RWPE2 (cell line): Measurements from ENCODE around the gene ADGRD2.

Experiments used
- ATAC-seq: fragments of 200-7000 bp; cut with Tn5 transposase; 3 replicates; pipeline ENCODE4 v1.9.1; 2021; ENCODE audit warnings: low read depth
- DNase-seq: peaks from one replicate; pipeline ENCODE4 v3.0.0-alpha.2; 2020; ENCODE audit warnings: low spot score
- H3K27ac ChIP-seq: fragments of 450-650 bp; 2 replicates; pipeline ENCODE4 v1.5.1; 2017; ENCODE audit warnings: mild to moderate bottlenecking; ENCODE audit not compliant: poor library complexity, severe bottlenecking
- H3K27me3 ChIP-seq: fragments of 250-450 bp; sonication (Bioruptor Pico); 2 replicates; pipeline ENCODE4 v1.5.1; 2021; ENCODE audit warnings: mild to moderate bottlenecking, moderate library complexity; ENCODE audit not compliant: insufficient read depth, poor library complexity, severe bottlenecking
- H3K36me3 ChIP-seq: fragments of 250-450 bp; sonication (Bioruptor Pico); 2 replicates; pipeline ENCODE4 v1.5.1; 2020; ENCODE audit warnings: low read depth, mild to moderate bottlenecking, moderate library complexity
- H3K4me1 ChIP-seq: fragments of 250-450 bp; sonication (Bioruptor Pico); 2 replicates; pipeline ENCODE4 v1.5.1; 2021; ENCODE audit warnings: mild to moderate bottlenecking, moderate library complexity; ENCODE audit not compliant: insufficient read depth, poor library complexity, severe bottlenecking
- H3K4me3 ChIP-seq: fragments of 250-450 bp; sonication (Bioruptor Pico); 2 replicates; pipeline ENCODE4 v1.5.1; 2021; ENCODE audit warnings: mild to moderate bottlenecking, moderate library complexity; ENCODE audit not compliant: severe bottlenecking
- H3K9me3 ChIP-seq: fragments of 250-450 bp; sonication (Bioruptor Pico); 2 replicates; pipeline ENCODE4 v1.5.1; 2021; ENCODE audit warnings: mild to moderate bottlenecking, moderate library complexity; ENCODE audit not compliant: severe bottlenecking
- TF ChIP-seq, protein P1 (sequence below): fragments of 450-650 bp; IDR thresholded peaks from one replicate; pipeline ENCODE4 v1.5.1; 2017; ENCODE audit warnings: mild to moderate bottlenecking, moderate library complexity; ENCODE audit not compliant: poor library complexity, severe bottlenecking

ADGRD2 gene

DNA sequence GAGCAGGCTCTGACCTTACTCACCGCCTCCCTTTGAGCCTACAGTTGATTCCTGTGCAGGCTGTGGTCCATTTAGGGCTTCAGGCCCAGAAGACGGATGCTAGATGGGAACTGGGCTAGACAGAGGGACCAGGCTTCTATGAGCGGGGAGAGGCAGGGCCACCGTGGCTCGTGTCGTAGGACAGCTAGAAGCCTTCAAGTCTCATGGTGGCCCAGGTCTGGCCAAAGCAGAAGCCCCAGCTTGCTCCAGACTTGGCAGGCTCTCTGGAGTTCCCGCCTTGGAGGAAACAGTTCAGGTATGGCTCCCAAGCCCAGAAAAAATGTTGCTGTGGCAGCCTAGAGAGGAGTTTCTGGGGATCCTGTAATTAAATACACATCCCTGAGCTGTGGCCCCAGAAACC is 67.9 kb downstream of the ADGRD2 start:
- no peaks in the 10 kb centered on the region for H3K36me3 ChIP-seq
- no peak overlapping the region for H3K4me3 ChIP-seq
- no peaks in the 10 kb centered on the region for H3K4me1 ChIP-seq
- H3K27ac ChIP-seq: no peak overlapping the region
- TF ChIP-seq, protein P1, sequence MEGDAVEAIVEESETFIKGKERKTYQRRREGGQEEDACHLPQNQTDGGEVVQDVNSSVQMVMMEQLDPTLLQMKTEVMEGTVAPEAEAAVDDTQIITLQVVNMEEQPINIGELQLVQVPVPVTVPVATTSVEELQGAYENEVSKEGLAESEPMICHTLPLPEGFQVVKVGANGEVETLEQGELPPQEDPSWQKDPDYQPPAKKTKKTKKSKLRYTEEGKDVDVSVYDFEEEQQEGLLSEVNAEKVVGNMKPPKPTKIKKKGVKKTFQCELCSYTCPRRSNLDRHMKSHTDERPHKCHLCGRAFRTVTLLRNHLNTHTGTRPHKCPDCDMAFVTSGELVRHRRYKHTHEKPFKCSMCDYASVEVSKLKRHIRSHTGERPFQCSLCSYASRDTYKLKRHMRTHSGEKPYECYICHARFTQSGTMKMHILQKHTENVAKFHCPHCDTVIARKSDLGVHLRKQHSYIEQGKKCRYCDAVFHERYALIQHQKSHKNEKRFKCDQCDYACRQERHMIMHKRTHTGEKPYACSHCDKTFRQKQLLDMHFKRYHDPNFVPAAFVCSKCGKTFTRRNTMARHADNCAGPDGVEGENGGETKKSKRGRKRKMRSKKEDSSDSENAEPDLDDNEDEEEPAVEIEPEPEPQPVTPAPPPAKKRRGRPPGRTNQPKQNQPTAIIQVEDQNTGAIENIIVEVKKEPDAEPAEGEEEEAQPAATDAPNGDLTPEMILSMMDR: no peak
- ATAC-seq: no peak
- no peak for DNase-seq
- no peaks in the 10 kb centered on the region for H3K27me3 ChIP-seq
- H3K9me3 ChIP-seq: no peaks in the 10 kb centered on the region

DNA sequence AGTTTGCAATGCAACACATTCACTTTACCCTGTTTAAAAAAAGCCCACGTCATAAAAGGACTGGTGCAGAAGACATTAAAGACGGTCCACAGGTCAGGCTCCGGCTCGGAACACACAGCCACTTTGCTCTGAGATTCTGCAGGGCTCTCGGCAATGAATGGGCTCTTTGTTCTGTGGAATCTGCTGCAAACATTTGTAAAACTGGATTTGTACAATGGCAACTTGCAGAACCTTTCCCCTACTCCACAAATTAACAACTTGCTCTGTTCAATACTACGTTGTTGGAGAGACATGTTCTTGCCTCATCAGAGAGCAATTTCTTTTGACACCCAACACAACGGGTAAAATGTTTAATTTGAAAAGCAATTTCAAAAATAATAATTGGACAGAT is 70.0 kb downstream of the ADGRD2 start:
- ATAC-seq (no peak), DNase-seq (no peak)
- Histone ChIP-seq H3K36me3 (no peaks in the 10 kb centered on the region), H3K4me3 (no peak overlapping the region), H3K4me1 (no peaks in the 10 kb centered on the region), H3K9me3 (no peaks in the 10 kb centered on the region), H3K27me3 (no peaks in the 10 kb centered on the region), H3K27ac (no peak overlapping the region)
- TF ChIP-seq, protein P1: no peak

DNA sequence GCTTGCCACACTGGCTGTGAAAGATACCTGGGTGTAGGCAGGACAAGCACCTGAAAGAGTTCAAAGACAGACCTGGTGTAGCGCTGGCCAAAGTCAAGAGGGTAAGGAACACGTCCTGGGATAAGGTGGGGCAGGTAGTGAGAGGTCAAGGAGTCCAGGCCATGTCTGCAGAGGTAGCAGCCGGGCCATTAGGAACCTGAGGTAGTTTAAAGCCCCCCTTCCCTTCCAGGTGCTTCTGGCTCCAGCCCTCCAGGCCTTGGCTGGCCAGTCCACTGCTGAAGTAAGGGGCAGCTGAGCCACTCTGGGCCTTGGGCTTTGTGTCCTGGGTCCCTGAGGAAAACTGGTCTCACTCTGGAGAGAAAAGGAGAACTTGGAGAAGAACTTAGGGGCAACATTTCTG is 70.9 kb downstream of the ADGRD2 start:
- ATAC-seq (no peak), DNase-seq (no peak)
- no peak overlapping the region for H3K4me3 ChIP-seq
- no peak overlapping the region for H3K27ac ChIP-seq
- no peaks in the 10 kb centered on the region for H3K27me3 ChIP-seq
- no peaks in the 10 kb centered on the region for H3K36me3 ChIP-seq
- TF ChIP-seq, protein P1: no peak
- no peaks in the 10 kb centered on the region for H3K4me1 ChIP-seq
- no peaks in the 10 kb centered on the region for H3K9me3 ChIP-seq

DNA sequence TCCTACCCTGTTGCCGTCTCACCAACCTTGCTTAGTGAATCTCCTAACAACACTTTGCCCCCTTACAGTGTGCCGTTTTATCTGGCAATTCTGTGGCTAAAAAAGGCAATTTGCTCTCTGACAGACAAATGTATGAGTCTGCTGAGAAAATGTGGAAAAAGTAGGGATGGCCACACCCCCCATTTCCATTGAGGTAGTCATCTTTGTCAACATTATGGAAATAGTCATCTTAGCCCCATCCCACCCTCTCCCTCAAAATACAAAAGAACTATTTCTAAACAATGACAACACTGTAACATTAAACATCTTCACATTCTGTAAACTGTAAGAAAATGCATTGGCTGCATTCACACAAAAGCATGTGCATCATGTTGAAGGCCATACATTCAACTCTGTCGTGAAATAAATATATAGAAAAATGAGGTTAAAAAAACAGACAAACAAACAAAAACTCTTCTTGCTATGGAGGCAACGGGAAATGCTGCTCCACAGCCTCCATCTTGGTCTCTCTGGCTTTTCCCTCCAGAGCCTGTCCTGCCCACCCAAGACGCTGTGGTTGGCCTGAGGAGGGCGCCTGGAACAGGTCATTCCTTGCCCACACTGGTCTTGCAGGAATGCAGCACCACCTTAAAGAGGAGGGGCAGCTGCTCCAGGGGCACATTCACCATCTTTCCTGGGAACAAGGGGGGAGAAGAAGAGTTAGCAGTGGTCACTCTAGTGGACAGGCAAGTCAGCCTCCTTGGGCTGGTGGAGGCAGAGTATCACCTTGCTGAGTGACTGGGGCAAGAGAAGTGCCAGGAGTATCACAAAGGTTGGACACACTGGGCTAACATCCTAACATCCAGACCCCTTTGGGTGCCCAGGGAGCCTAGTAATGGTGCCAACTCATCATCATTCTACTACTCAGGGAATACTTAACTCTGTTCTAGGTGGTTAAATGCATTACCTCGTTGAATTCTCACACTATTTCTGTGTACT is 72.2 kb downstream of the ADGRD2 start:
- Histone ChIP-seq H3K9me3 (no peaks in the 10 kb centered on the region), H3K36me3 (no peaks in the 10 kb centered on the region), H3K27me3 (no peaks in the 10 kb centered on the region), H3K4me3 (no peak overlapping the region), H3K4me1 (no peaks in the 10 kb centered on the region), H3K27ac (no peak overlapping the region)
- TF ChIP-seq, protein P1: no peak
- ATAC-seq (no peak), DNase-seq (no peak)

DNA sequence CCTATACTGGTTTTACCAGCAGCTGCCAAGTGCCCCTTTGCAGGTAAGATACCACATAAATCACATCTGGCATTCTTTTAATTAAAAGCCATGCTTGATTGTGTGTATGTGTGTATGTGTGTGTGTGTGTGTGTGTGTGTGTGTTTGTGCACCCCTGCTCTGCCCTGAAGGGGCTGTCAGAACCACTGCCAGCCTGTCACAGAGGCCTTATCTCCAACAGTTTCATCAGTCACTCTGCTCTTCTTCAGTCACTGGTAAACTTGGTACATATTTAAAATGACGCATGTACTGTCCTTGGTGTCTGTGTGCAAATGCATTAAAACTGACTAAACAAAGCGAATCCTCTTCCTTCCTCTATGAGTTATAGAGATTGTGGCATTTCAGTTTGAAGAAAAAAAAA is 75.9 kb downstream of the ADGRD2 start:
- H3K27me3 ChIP-seq: no peaks in the 10 kb centered on the region
- TF ChIP-seq, protein P1: no peak
- ATAC-seq: no peak

More for the DNA sequence above, 75.9 kb downstream of the ADGRD2 start:
- no peak for DNase-seq
- Histone ChIP-seq H3K36me3 (no peaks in the 10 kb centered on the region), H3K4me3 (no peak overlapping the region), H3K9me3 (no peaks in the 10 kb centered on the region), H3K27ac (no peak overlapping the region), H3K4me1 (no peaks in the 10 kb centered on the region)
